Large intestine (tissue), 3 donors: ENCODE measurements around the gene NAV1. TPM values are rescaled to one million over a fixed set of nuclear protein-coding genes. Genes with fewer than 3 reads are reported as not detected.
"Not testable (repeated sequence)": the region's sequence is repeated elsewhere in the genome, so short reads cannot be mapped to it uniquely, and the experiment has no call there.

Experiments used
- DNase-seq, 2 donors: peaks; one replicate each; pipeline versions ENCODE4 v3.0.0 to v3.0.0-alpha.2; 2013
- H3K27ac ChIP-seq: one replicate; pipeline ENCODE4 v1.5.1; 2013; ENCODE audit warnings: low read length
- H3K27me3 ChIP-seq: 2 replicates; pipeline ENCODE4 v1.6.1; 2013; ENCODE audit warnings: low read length; ENCODE audit not compliant: control insufficient read depth, insufficient read depth
- H3K36me3 ChIP-seq: 2 replicates; pipeline ENCODE4 v1.6.1; 2013; ENCODE audit warnings: low read length; ENCODE audit not compliant: control insufficient read depth, insufficient read depth
- H3K4me1 ChIP-seq: one replicate; pipeline ENCODE4 v1.6.1; 2013; ENCODE audit warnings: low read length; ENCODE audit not compliant: control insufficient read depth, insufficient read depth
- H3K4me3 ChIP-seq: one replicate; pipeline ENCODE4 v1.5.1; 2013; ENCODE audit warnings: low read length
- H3K9me3 ChIP-seq: one replicate; pipeline ENCODE4 v1.6.1; 2013; ENCODE audit warnings: mild to moderate bottlenecking, low read depth, low read length, moderate library complexity; ENCODE audit not compliant: control insufficient read depth
- WGBS: methylation state at CpG from one replicate; pipeline ENCODE4 v1.1.5; 2013; ENCODE audit warnings: low lambda C conversion rate; ENCODE audit not compliant: insufficient coverage; 5-methylcytosine and 5-hydroxymethylcytosine counted together
- polyA plus RNA-seq: library from polyadenylated mRNA; unstranded; fragments of 120-200 nt; gene quantifications from one replicate; pipeline ENCODE4 v1.2.1, GENCODE V29; 2013

The NAV1 gene
- polyA plus RNA-seq, 1 donor = 9.7 TPM

GRCh38 chr1:201578008-201578888 is 39.3 kb downstream of the NAV1 start:
- Histone ChIP-seq H3K4me1 (peaks cover 12% of the 10 kb centered on the region), H3K4me3 (no peak overlapping the region), H3K9me3 (no peaks in the 10 kb centered on the region), H3K27ac (no peak overlapping the region), H3K36me3 (no peaks in the 10 kb centered on the region), H3K27me3 (peaks cover 3% of the 10 kb centered on the region)
- DNase-seq = peak in 1 of 2 donors; percentile 36
- 78% methylated on average over 1 of the region's 5 CpGs for WGBS

GRCh38 chr1:201581371-201581770 is 42.4 kb downstream of the NAV1 start:
- H3K27ac ChIP-seq, H3K27me3 ChIP-seq, H3K36me3 ChIP-seq, H3K4me3 ChIP-seq, DNase-seq, H3K9me3 ChIP-seq: not testable (repeated sequence)
- peaks cover 17% of the 10 kb centered on the region for H3K4me1 ChIP-seq
- no CpG with 5 or more reads among the region's 12 CpGs for WGBS

GRCh38 chr1:201582705-201583442 is 43.9 kb downstream of the NAV1 start:
- Histone ChIP-seq H3K27me3 (peaks cover 2% of the 10 kb centered on the region), H3K4me1 (peaks cover 17% of the 10 kb centered on the region), H3K4me3 (no peak overlapping the region), H3K36me3 (no peaks in the 10 kb centered on the region), H3K27ac (peak overlapping the region; percentile 47), H3K9me3 (no peaks in the 10 kb centered on the region)
- DNase-seq = peak; percentile 87 to 89
- WGBS = no CpG with 5 or more reads among the region's 14 CpGs

GRCh38 chr1:201583663-201584062 is 44.7 kb downstream of the NAV1 start:
- DNase-seq = no peak
- no peaks in the 10 kb centered on the region for H3K9me3 ChIP-seq
- peaks cover 17% of the 10 kb centered on the region for H3K4me1 ChIP-seq
- no peak overlapping the region for H3K4me3 ChIP-seq
- H3K27me3 ChIP-seq = peaks cover 2% of the 10 kb centered on the region
- WGBS = no CpG with 5 or more reads among the region's 3 CpGs
- H3K36me3 ChIP-seq = no peaks in the 10 kb centered on the region
- H3K27ac ChIP-seq = no peak overlapping the region

GRCh38 chr1:201584471-201585092 is 45.7 kb downstream of the NAV1 start:
- DNase-seq = peak; percentile 15 to 29
- H3K27ac ChIP-seq = no peak overlapping the region

GRCh38 chr1:201585093-201585483 is 46.2 kb downstream of the NAV1 start:
- H3K36me3 ChIP-seq = no peaks in the 10 kb centered on the region
- no peaks in the 10 kb centered on the region for H3K9me3 ChIP-seq
- peaks cover 17% of the 10 kb centered on the region for H3K4me1 ChIP-seq
- H3K27ac ChIP-seq = no peak overlapping the region
- peaks cover 2% of the 10 kb centered on the region for H3K27me3 ChIP-seq
- no CpG with 5 or more reads among the region's 3 CpGs for WGBS
- no peak overlapping the region for H3K4me3 ChIP-seq
- no peak for DNase-seq

More at GRCh38 chr1:201584471-201585092, 45.7 kb downstream of the NAV1 start:
- Histone ChIP-seq H3K4me3 (no peak overlapping the region), H3K9me3 (no peaks in the 10 kb centered on the region), H3K4me1 (peaks cover 17% of the 10 kb centered on the region), H3K36me3 (no peaks in the 10 kb centered on the region), H3K27me3 (peaks cover 2% of the 10 kb centered on the region)
- no CpG with 5 or more reads among the region's 6 CpGs for WGBS

GRCh38 chr1:201585901-201586300 is 47.0 kb downstream of the NAV1 start:
- DNase-seq = no peak
- Histone ChIP-seq H3K27ac (no peak overlapping the region), H3K36me3 (no peaks in the 10 kb centered on the region), H3K4me3 (no peak overlapping the region), H3K9me3 (no peaks in the 10 kb centered on the region), H3K27me3 (peaks cover 6% of the 10 kb centered on the region), H3K4me1 (peaks cover 17% of the 10 kb centered on the region)
- WGBS = 80% methylated on average over 1 of the region's 3 CpGs

- Histone ChIP-seq H3K4me1 (peaks cover 17% of the 10 kb centered on the region), H3K4me3 (no peak overlapping the region), H3K36me3 (no peaks in the 10 kb centered on the region), H3K9me3 (no peaks in the 10 kb centered on the region), H3K27me3 (peaks cover 9% of the 10 kb centered on the region), H3K27ac (no peak overlapping the region)
- WGBS = no CpG with 5 or more reads among the region's 5 CpGs
- DNase-seq = no peak
These were observed 47.9 kb downstream of the NAV1 start for GRCh38 chr1:201586806-201587205.

GRCh38 chr1:201587729-201588128 is 48.8 kb downstream of the NAV1 start:
- peaks cover 17% of the 10 kb centered on the region for H3K27me3 ChIP-seq
- H3K4me3 ChIP-seq = no peak overlapping the region
- H3K4me1 ChIP-seq = peaks cover 10% of the 10 kb centered on the region
- H3K36me3 ChIP-seq = no peaks in the 10 kb centered on the region
- DNase-seq = no peak
- no peak overlapping the region for H3K27ac ChIP-seq
- 100% methylated on average over 1 of the region's 1 CpG for WGBS
- H3K9me3 ChIP-seq = no peaks in the 10 kb centered on the region
